ENCODE results near the gene IRF6.

The IRF6 gene

DNA sequence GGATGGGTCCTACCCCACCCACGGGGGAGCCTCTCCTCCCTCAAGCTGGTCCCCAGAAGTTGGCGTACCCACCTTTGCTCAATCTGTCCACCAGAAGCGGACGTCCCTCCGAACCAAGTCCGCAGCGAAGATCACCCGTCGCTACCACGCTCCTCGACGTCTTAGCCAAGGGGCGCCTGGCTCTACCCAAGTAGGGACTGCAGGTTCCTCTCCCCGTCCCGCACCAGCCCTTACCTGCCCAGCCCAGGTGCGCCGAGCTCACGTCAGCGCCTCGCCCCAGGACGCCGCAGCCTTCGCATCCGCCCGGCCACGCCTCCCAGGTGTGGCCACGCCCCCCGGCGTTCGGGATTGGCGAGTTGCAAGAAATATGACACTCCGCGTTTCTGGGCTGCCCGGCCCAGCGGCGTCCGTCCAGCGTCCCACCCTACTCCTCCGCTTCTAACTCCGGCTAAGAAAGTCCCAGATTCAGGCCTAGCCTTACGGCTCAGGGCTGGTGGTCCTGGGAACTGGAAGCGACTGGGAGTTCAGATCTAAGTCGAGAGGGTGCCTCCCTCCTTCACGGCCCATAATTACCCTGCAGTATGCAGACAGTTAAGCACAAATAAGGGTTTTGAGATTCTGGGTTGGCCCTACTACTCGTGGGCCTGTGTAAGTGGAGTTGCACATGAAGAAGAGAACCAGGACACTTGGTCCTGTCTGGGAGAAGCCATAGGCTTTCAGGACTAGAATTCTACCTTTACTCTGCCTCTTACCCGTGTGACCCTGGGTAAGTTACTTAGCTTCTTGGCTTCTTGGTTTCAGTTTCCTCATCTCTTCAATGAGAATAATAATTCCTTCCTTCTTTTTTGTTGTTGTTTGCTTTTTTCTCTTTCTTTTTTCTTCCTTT lies at the start of gene IRF6:
Gene IRF6, minus strand, starts transcription at position 268 of the 886 bp plus-strand sequence. CDS start 4,729 bp downstream, outside the sequence.
- DNase-seq (ENCODE audit: low read depth), result peak; percentile 43

- DNase-seq (ENCODE audit: low read depth), result no peak
These were observed 49.7 kb upstream of the IRF6 start for GRCh38 chr1:209855623-209856022.

DNA sequence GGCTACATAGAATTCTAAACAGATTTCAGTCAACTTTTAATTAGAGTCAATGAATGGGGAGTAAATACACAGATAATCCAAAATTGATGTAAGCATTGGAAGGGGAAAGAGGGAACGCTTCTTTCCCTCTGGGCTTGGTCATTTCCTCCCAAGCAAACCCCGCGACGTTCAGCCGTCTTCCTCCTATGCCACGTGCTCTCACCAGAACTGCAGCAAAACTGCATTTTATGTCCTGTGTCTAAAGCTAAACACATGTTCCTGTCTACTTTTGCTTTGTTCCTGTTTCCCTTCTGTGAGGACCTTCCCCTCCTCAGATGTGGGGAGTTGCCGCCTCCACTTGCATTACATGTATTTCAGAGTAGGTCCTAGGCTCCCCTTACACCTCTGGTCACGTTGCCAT lies 49.1 kb upstream of the IRF6 start:
- DNase-seq (ENCODE audit: low read depth), result no peak

- DNase-seq (ENCODE audit: low read depth), result no peak
These were observed 48.3 kb upstream of the IRF6 start for GRCh38 chr1:209854196-209854595.

GRCh38 chr1:209853676-209854075 lies 47.7 kb upstream of the IRF6 start:
- DNase-seq (ENCODE audit: low read depth), result no peak

DNA sequence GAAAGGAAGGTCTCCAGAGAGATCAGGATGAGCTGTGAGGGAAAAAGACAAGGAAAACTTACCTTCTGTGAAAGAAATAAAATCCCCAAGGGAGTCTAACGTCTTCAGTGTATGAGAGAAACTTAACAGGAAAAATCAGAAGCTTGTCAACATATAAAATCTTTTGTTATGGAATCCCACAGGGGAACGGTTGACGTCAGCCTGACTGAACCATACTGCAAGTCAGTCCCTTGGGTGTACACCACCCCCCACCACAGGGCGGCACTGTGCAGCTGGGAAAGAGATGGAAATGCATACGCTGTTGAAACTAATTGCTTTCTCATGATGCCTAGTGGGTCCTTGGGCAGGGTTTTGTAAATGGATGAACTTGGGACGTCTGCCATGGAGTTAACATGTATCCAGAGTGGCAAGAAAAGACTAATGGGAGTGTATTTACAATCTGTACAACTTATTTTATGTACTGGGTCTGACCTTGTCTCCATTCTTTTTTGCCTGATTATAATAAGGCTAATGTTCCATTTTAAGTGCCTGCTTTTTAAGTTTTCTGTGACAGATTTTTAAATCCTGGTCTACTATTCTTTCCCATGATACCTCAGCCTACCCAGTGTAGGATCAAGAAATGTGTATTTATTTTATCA lies 44.5 kb upstream of the IRF6 start:
- DNase-seq (ENCODE audit: low read depth), result no peak

DNA sequence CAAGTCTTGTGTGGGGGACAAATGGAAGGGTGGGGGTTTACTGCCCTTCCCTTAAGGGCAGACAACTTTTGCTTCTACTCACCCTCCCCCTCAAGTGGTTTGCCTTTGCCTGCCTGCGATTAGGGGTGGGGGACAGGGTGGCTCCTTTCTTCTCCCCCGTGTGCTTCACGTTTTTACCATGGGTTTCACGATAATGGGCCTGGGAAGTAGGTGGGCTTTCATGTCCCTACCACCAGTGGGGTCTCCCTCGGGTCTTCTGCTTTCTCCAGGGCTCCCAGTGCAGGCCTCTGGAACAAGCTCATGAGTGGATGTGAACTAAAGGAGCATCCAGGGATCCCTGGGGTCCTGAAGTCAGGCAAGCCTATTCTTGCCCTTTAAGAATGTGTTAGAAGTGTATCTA lies 43.4 kb upstream of the IRF6 start:
- DNase-seq (ENCODE audit: low read depth), result no peak

DNA sequence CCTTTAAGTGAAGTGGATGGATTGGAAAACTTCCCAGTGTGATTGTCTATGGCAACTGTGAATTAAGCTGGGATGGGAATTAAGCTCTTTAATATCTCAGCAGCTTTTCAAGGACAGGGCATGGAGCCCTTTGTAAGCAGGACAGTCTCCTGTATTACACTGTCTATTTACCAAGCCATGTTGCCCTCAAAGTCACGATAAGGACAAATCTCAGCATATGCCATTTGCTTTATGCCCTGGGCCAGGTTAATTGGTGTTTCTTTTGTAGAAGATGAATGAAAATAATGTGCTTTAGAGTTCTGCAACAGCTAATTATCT lies 39.4 kb upstream of the IRF6 start:
- no peak for DNase-seq (ENCODE audit: low read depth)

- no peak for DNase-seq (ENCODE audit: low read depth)
These were observed 38.9 kb upstream of the IRF6 start for GRCh38 chr1:209844695-209845407.

DNA sequence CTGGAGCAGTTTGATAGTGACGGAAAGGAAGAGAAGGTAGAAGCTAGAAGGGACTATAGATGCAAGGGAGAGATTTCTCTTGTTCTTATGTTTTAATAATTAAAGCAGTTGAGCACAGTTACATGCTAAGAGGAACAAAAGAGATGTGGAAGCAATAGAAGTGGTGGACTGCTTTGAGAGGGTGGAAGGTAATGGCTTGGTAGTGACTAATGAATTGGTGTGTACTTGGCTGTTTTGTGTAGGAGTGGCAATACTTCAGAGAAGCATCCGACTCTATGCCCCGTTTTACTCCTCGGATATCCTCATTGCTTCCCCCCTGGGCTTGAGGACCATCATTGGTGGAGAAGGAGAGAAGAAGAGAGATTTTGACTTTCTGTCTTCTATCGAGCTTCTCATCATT lies 34.7 kb upstream of the IRF6 start:
- no peak for DNase-seq (ENCODE audit: low read depth)

DNA sequence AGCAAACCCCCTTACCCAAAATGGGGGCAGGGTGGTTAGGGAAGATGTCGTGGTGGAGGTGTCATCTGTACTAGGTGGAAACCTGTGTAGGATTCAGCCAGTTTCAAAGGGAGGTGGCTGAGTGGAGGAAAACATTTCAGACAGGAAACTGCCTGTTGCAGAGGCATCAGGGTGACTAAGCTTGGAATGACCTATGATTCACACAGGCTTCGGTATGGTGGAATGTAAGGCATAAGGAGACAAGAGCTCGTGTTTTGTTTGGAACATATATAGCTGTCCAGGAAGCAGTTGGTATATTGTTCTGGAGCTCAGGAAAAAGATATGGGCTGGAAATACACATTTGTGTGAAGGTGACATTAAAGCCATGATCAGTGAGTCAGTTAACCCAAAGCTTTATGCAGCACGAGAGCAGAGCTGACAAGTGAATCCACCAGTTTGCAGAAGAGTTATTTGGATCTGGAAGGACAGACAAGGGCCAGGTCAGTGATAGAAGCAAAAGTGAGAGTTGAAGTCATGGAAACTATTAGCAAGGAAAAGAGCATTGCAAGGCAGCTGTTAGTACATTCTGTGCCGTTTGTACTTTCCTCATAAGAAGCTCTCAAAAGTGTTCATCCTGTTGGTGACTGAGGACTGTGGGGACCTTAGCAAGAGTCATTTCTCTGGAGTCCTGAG lies 34.1 kb upstream of the IRF6 start:
- DNase-seq (ENCODE audit: low read depth), result no peak

DNA sequence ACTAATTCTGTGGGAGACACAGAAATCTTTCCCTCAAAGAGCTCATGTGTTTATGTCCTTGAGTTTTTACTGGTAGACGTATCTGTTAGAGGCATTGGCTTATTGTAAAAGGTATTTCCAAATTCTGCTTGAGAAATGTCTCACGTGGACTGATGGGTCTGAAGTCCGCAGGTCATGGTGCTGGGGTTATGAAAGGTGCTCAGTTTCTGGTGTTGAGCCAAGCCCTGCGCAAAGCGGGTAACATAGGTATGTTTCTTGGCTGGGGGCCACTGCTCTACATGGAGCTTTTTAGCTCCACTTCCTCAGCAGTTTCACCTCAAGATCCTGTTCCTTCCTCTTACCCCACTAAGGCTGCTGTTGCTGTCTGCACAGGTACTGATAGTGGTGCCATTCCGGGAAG lies 32.6 kb upstream of the IRF6 start:
- no peak for DNase-seq (ENCODE audit: low read depth)

DNA sequence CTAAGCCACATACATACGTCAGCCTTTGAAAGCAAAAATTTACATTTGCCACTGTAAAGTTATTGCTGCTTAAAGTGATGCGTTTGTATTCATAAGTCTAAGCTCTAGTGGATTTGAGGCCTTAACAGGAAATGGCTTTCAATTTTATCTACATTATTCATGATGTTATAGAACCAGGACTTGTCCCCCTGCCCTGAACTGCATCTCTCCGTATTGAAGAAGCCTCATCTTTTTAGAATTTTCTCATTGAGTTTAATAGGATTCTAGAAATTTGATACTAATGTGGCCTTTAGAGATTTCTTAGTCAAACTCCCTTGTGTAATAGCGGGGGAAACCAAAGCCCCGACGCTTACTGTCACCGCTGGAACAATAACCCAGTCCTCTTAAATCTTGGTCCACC lies 31.7 kb upstream of the IRF6 start:
- DNase-seq (ENCODE audit: low read depth), result no peak

- no peak for DNase-seq (ENCODE audit: low read depth)
These were observed 29.9 kb upstream of the IRF6 start for GRCh38 chr1:209835782-209836298.

GRCh38 chr1:209831615-209832014 lies 25.7 kb upstream of the IRF6 start:
- DNase-seq (ENCODE audit: low read depth), result no peak

GRCh38 chr1:209830722-209831121 lies 24.8 kb upstream of the IRF6 start:
- DNase-seq (ENCODE audit: low read depth), result no peak

GRCh38 chr1:209829716-209830115 lies 23.8 kb upstream of the IRF6 start:
- DNase-seq (ENCODE audit: low read depth), result no peak

DNA sequence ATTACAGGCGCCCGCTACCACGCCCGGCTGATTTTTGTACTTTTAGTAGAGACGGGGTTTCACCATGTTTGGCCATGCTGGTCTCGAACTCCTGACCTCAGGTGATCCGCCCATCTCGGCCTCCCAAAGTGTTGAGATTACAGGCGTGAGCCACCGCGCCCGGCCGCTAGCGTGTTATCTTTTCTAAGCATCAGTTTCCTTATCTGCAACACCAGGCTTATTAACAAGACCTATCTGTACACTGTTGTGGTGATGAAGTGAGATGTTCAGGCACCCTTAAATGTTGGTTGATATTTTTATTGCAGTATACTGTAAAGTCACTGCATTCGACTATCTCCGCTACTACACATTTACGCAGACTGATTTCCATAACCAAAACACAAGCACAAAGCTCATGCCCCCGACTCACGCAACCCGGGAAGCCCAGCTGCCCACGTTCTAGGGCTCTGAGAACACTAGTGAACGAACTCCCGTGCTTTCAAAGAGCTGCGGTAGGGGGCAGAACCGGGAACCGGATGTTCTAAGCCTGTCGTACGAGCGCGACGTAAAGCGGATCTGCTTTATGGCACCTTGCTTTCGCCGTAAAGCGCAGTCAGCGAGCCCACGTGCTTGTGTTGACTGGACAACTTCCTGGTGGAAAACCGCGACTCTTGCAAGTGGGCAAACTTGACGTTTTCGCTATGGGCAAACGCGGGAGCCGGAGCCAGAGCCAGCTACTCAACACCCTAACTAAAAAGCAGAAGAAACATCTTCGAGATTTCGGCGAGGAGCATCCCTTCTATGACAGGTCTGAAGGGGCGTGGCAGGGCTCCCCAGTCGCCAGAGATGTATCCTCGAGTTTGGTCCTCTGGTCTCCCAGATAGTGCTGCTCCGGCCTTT lies 21.7 kb upstream of the IRF6 start, which contains the start of gene UTP25:
Gene UTP25, plus strand, starts transcription at position 589 of the 879 bp plus-strand sequence. Its CDS starts 92 bp downstream, at position 681.
- peak; percentile 93 for DNase-seq (ENCODE audit: low read depth)

GRCh38 chr1:209825591-209826434 lies 19.9 kb upstream of the IRF6 start:
- DNase-seq (ENCODE audit: low read depth), result no peak
